IPS-18a (cell line): ENCODE data around the gene ZNF560.
A peak's percentile ranks its signal among the peaks of the same experiment; 100 is the strongest.
"Not testable (repeated sequence)": the region's sequence is repeated elsewhere in the genome, so short reads cannot be mapped to it uniquely, and the experiment has no call there.

Experiments used
- H3K27ac ChIP-seq: one replicate; pipeline ENCODE4 v1.5.1; 2013; ENCODE audit warnings: low read length
- H3K27me3 ChIP-seq: one replicate; pipeline ENCODE4 v1.6.1; 2013; ENCODE audit warnings: mild to moderate bottlenecking, low read length; ENCODE audit not compliant: control insufficient read depth, insufficient read depth
- H3K36me3 ChIP-seq: one replicate; pipeline ENCODE4 v1.6.1; 2013; ENCODE audit warnings: low read depth, low read length; ENCODE audit not compliant: control insufficient read depth
- H3K4me1 ChIP-seq: one replicate; pipeline ENCODE4 v1.6.1; 2013; ENCODE audit warnings: low read depth, low read length; ENCODE audit not compliant: control insufficient read depth
- H3K4me3 ChIP-seq: one replicate; pipeline ENCODE4 v1.5.1; 2013; ENCODE audit warnings: low read length
- H3K9ac ChIP-seq: one replicate; pipeline ENCODE4 v1.6.1; 2013; ENCODE audit warnings: mild to moderate bottlenecking, low read length, moderate library complexity
- H3K9me3 ChIP-seq: one replicate; pipeline ENCODE4 v1.6.1; 2013; ENCODE audit warnings: low read depth, low read length; ENCODE audit not compliant: control insufficient read depth

ZNF560 gene

DNA sequence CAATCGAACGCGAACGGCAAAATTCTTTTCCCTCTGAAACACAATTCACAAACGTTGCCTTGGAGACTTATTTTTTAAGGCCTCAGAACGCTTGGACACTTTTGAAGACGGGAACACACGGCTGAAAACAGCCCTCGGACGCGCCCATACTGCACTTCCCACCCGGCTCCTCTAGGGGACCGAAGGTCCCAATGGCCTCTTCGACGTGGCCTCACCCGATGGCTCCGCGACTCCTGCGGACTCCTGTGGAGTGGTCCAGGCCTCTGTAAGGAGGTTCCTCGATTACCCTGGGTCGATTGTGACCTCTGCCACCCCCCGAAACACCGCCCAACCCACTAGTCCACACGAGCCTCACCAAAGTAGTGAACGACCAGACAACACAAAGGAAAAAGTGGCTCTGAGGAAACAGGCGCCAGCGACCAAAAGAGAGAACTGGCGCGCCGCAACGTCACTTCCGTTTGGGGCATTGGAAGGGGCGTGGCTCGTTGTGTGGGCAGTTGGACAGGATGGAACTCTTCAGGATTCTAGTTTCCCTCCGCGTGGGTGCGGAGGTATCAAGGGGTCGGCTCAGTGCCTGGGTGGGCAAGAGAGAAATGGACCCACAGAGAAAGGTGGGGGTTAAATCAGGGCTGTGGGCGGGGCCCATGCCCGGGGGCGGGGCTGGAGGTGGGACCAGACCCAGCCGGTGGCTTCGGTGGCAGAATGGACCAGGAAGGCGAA, at the start of gene ZNF560:
Gene ZNF560 (minus strand): TSS at position 434 of the 720 bp plus-strand sequence. CDS start 23,303 bp downstream, outside the sequence.
- Histone ChIP-seq H3K36me3 (no peaks in the 10 kb centered on the region), H3K27me3 (no peaks in the 10 kb centered on the region), H3K4me3 (no peak within 1 kb of the TSS), H3K9me3 (peaks cover 63% of the 10 kb centered on the region), H3K27ac (no peak within 1 kb of the TSS), H3K4me1 (no peaks in the 10 kb centered on the region), H3K9ac (no peak within 1 kb of the TSS)

GRCh38 chr19:9547870-9548269, 49.5 kb upstream of the ZNF560 start:
- H3K4me3 ChIP-seq = no peak overlapping the region
- H3K9me3 ChIP-seq = peaks cover 17% of the 10 kb centered on the region
- no peaks in the 10 kb centered on the region for H3K36me3 ChIP-seq
- no peak overlapping the region for H3K27ac ChIP-seq
- no peak overlapping the region for H3K9ac ChIP-seq
- H3K4me1 ChIP-seq = no peaks in the 10 kb centered on the region
- H3K27me3 ChIP-seq = no peaks in the 10 kb centered on the region

DNA sequence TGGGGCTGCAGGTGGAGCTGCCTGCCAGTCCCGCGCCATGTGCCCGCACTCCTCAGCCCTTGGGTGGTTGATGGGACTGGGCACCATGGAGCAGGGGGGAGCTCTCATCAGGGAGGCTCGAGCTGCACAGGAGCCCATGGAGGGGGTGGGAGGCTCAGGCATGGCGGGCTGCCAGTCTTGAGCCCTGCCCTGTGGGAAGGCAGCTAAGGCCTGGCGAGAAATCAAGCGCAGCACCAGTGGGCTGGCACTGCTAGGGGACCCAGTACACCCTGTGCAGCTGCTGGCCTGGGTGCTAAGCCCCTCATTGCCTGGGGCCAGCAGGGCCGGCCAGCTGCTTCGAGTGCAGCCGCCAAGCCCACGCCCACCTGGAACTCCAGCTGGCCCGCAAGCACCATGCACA, 42.9 kb upstream of the ZNF560 start:
- not testable (repeated sequence) for H3K9ac ChIP-seq, H3K4me3 ChIP-seq, H3K27me3 ChIP-seq, H3K9me3 ChIP-seq, H3K36me3 ChIP-seq, H3K4me1 ChIP-seq, H3K27ac ChIP-seq

DNA sequence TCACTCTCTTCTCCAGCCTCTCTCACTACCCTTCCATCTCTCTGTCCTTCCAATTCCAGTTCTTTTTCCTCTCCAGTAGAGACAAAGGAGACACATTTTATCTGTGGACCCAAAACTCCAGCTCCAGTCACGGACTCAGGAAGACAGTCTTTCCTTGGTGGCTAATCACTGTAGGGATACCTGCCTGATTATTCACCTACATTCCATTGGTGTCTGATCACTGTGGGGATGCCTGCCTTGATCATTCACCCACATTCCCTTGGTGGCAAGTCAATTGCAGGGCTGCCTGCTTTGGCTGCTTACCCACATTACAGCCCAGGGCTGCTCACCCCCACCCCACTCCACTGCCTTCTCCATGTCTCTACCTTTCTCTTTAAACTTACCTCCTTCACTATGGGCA, 41.5 kb upstream of the ZNF560 start:
- not testable (repeated sequence) for H3K4me1 ChIP-seq, H3K9ac ChIP-seq, H3K4me3 ChIP-seq, H3K27me3 ChIP-seq, H3K27ac ChIP-seq
- H3K9me3 ChIP-seq = peaks cover 12% of the 10 kb centered on the region
- peaks cover 13% of the 10 kb centered on the region for H3K36me3 ChIP-seq

- Histone ChIP-seq H3K9ac (peak overlapping the region; percentile 97), H3K36me3 (peaks cover 20% of the 10 kb centered on the region), H3K4me3 (peak overlapping the region; percentile 99)
- not testable (repeated sequence) for H3K4me1 ChIP-seq, H3K27me3 ChIP-seq, H3K27ac ChIP-seq, H3K9me3 ChIP-seq
Observed at GRCh38 chr19:9539201-9539600, 40.8 kb upstream of the ZNF560 start.

- H3K27ac ChIP-seq = peak within 1 kb of the TSS; percentile 99
- no peaks in the 10 kb centered on the region for H3K27me3 ChIP-seq
- H3K9ac ChIP-seq = peak within 1 kb of the TSS; percentile 97
- peak within 1 kb of the TSS; percentile 99 for H3K4me3 ChIP-seq
- peaks cover 28% of the 10 kb centered on the region for H3K36me3 ChIP-seq
- peaks cover 17% of the 10 kb centered on the region for H3K9me3 ChIP-seq
- H3K4me1 ChIP-seq = no peaks in the 10 kb centered on the region
Observed at GRCh38 chr19:9538183-9539058, 40.0 kb upstream of the ZNF560 start, which contains the start of gene ZNF426. Gene ZNF426 (minus strand): TSS chr19:9538645. CDS start chr19:9536232, 2,413 bp downstream.

- Histone ChIP-seq H3K27ac (no peak overlapping the region), H3K36me3 (peaks cover 52% of the 10 kb centered on the region), H3K27me3 (no peaks in the 10 kb centered on the region), H3K4me3 (no peak overlapping the region), H3K4me1 (no peaks in the 10 kb centered on the region), H3K9me3 (peaks cover 37% of the 10 kb centered on the region), H3K9ac (no peak overlapping the region)
Observed at GRCh38 chr19:9535934-9536333, 37.5 kb upstream of the ZNF560 start.

DNA sequence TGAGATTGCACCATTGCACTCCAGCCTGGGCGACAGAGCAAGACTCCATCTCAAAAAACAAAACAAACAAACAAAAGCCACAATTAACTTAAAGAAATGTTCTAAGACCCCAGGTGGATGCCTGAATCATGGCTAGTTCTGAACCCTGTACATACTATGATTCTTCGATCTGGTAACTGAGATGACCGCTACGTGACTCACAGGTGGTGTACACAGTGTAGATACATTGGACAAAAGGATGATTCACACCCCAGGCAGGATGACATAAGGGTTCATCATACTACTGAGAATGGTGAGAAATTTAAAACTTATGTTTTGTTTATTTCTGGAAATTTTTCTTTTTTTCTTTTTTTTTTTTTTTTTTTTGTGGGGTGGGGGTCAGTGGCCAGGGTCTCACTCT, 33.5 kb upstream of the ZNF560 start:
- Histone ChIP-seq H3K4me3 (no peak overlapping the region), H3K9ac (no peak overlapping the region), H3K9me3 (peaks cover 77% of the 10 kb centered on the region), H3K36me3 (peaks cover 89% of the 10 kb centered on the region), H3K27me3 (no peaks in the 10 kb centered on the region), H3K4me1 (no peaks in the 10 kb centered on the region), H3K27ac (no peak overlapping the region)

DNA sequence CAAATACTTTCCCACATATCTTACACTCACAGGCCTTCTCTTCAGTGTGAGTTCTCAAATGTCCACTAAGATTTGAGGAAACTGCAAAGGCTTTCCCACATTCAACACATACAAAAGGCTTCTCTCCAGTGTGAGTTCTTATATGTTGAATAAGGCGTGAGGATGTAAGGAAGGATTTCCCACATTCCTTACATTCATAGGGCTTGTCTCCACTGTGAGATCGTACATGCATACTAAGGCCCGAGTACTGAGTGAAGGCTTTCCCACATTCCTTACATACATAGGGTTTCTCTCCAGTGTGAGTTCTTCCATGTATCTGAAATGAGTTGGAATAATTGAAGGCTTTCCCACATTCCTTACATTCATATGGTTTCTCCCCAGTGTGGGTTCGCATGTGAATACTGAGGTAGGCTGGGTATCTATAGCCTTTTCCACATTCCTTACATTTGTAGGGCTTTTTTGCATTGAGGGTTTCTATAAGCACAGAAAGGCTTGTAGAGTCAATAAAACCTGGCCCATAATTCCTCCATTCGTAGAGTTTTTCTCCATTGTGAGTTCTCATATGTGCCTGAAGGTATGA, 30.4 kb upstream of the ZNF560 start:
- peaks cover 85% of the 10 kb centered on the region for H3K9me3 ChIP-seq
- peak overlapping the region; percentile 15 for H3K4me3 ChIP-seq
- H3K27me3 ChIP-seq = no peaks in the 10 kb centered on the region
- H3K36me3 ChIP-seq = peaks cover 76% of the 10 kb centered on the region
- H3K9ac ChIP-seq = no peak overlapping the region
- no peak overlapping the region for H3K27ac ChIP-seq
- no peaks in the 10 kb centered on the region for H3K4me1 ChIP-seq

GRCh38 chr19:9523885-9524474, 25.6 kb upstream of the ZNF560 start:
- H3K27me3 ChIP-seq = no peaks in the 10 kb centered on the region
- peak overlapping the region; percentile 1 for H3K4me3 ChIP-seq
- H3K9me3 ChIP-seq = peaks cover 71% of the 10 kb centered on the region
- H3K4me1 ChIP-seq = no peaks in the 10 kb centered on the region
- H3K36me3 ChIP-seq = peaks cover 31% of the 10 kb centered on the region
- no peak overlapping the region for H3K27ac ChIP-seq
- no peak overlapping the region for H3K9ac ChIP-seq

DNA sequence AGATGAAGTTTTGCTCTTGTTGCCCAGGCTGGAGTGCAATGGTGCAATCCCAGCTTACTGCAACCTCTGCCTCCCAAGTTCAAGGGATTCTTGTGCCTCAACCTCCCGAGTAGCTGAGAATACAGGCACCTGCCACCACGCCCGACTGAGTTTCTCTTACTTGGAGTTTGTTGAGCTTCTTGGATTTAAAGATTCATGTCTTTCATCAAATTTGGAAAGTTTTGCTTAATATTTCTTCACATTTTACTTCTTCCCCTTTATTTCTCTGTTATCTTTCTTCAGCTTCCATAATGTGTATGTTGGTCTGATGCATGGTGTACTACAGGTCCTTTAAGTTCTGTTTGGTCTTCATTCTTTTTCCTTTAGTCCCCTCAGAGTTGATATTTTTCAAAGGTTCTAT, 8.9 kb upstream of the ZNF560 start:
- Histone ChIP-seq H3K4me1 (no peaks in the 10 kb centered on the region), H3K9ac (no peak overlapping the region), H3K27ac (no peak overlapping the region), H3K9me3 (peaks cover 65% of the 10 kb centered on the region), H3K27me3 (no peaks in the 10 kb centered on the region), H3K4me3 (no peak overlapping the region), H3K36me3 (no peaks in the 10 kb centered on the region)
